HCT116 (cell line): ENCODE data around the gene AMOTL1. TPM values are rescaled to one million over a fixed set of nuclear protein-coding genes. Genes with fewer than 3 reads are reported as not detected.

Source experiments
- ATAC-seq: fragments of 200-7000 bp; cut with Tn5 transposase; 2 replicates; pipeline ENCODE4 v1.9.1; 2020; ENCODE audit warnings: mild to moderate bottlenecking, moderate library complexity
- BruUV-seq: library from RNA; stranded (reverse); fragments of 400-500 nt; replicated peaks from 2 replicates; lab custom pipeline; 2021; lab: Mats Ljungman, UMichigan
- CTCF ChIA-PET: fragments of 300-600 bp; sonication (Branson Sonifier 250); formaldehyde crosslinking; loops from one replicate; lab custom pipeline; 2021; ENCODE audit warnings: antibody characterized with exemption; lab: Charles Lee
- POLR2A ChIA-PET: fragments of 300-600, 350-600 bp; sonication (Branson Sonifier 250); formaldehyde crosslinking; loops from one replicate; lab custom pipeline; 2021; ENCODE audit warnings: antibody characterized with exemption; lab: Charles Lee
- RAD21 ChIA-PET, 2 experiments: fragments of 300-600 bp; sonication (Branson Sonifier 250); formaldehyde crosslinking; loops; one replicate each; lab custom pipeline; 2023; ENCODE audit warnings: low total read pairs in 2 of 2; ENCODE audit not compliant: uncharacterized antibody in 2 of 2, unreplicated experiment in 2 of 2, low non-redundant PET in 1 of 2; lab: Charles Lee
- DNase-seq: peaks from one replicate; pipeline ENCODE4 v3.0.0-alpha.2; 2010; ENCODE audit warnings: low read depth, low spot score
- H2AFZ ChIP-seq: fragments of 200-600 bp; shearing (Covaris generic), sonication (generic); 2 replicates; pipeline ENCODE4 v1.6.1; 2017; ENCODE audit warnings: low read depth, mixed run types, mixed read lengths, antibody characterized with exemption, low read length; ENCODE audit not compliant: poor library complexity, severe bottlenecking
- H3K27ac ChIP-seq: 2 replicates; pipeline ENCODE4 v1.5.1; 2012; ENCODE audit warnings: low read depth, low read length
- H3K27me3 ChIP-seq: fragments of 200-600 bp; sonication (generic); 2 replicates; pipeline ENCODE4 v1.6.1; 2016; ENCODE audit warnings: mixed run types, low read length, mixed read lengths; ENCODE audit not compliant: insufficient read depth
- H3K36me3 ChIP-seq, 2 experiments: fragments of 200-500 bp in 1 of 2; fragments of 200-600 bp in 1 of 2; sonication (Bioruptor generic) in 1 of 2; sonication (generic) in 1 of 2; 2 replicates each; pipeline versions ENCODE4 v1.5.1 to v1.6.1; 2014 to 2016; ENCODE audit warnings: low read length in 2 of 2, inconsistent platforms in 1 of 2, mixed read lengths in 1 of 2, mixed run types in 1 of 2; ENCODE audit not compliant: insufficient read depth in 2 of 2, control insufficient read depth in 1 of 2
- H3K4me1 ChIP-seq, 2 experiments: fragments of 200-600 bp in 1 of 2; sonication (generic) in 1 of 2; 2 replicates each; pipeline versions ENCODE4 v1.5.1 to v1.6.1; 2012 to 2017; ENCODE audit warnings: low read length in 2 of 2, inconsistent platforms in 1 of 2, mild to moderate bottlenecking in 1 of 2, mixed read lengths in 1 of 2, mixed run types in 1 of 2, moderate library complexity in 1 of 2; ENCODE audit not compliant: insufficient read depth in 2 of 2, control insufficient read depth in 1 of 2
- H3K4me2 ChIP-seq: fragments of 200-600 bp; sonication (generic); 2 replicates; pipeline ENCODE4 v1.6.1; 2017; ENCODE audit warnings: mixed run types, low read length, mixed read lengths
- H3K4me3 ChIP-seq, 2 experiments: fragments of 200-600 bp in 1 of 2; sonication (generic) in 1 of 2; replicated peaks in 1 of 2; 2 replicates each; pipeline ENCODE4 v1.5.1; 2011 to 2016; ENCODE audit warnings: low read length in 2 of 2, control low read depth in 1 of 2, low read depth in 1 of 2, mild to moderate bottlenecking in 1 of 2, mixed read lengths in 1 of 2, mixed run types in 1 of 2
- H3K79me2 ChIP-seq: fragments of 200-600 bp; sonication (generic); 2 replicates; pipeline ENCODE4 v1.6.1; 2017; ENCODE audit warnings: mild to moderate bottlenecking, mixed run types, low read length, moderate library complexity, mixed read lengths; ENCODE audit not compliant: insufficient read depth
- H3K9ac ChIP-seq: fragments of 200-600 bp; sonication (generic); 2 replicates; pipeline ENCODE4 v1.6.1; 2016; ENCODE audit warnings: low read length, mixed read lengths
- H3K9me2 ChIP-seq: fragments of 200-600 bp; sonication (generic), shearing (Covaris generic); 2 replicates; pipeline ENCODE4 v1.6.1; 2017; ENCODE audit warnings: mixed run types, mild to moderate bottlenecking, moderate library complexity; ENCODE audit not compliant: insufficient read depth
- H3K9me3 ChIP-seq, 2 experiments: fragments of 200-500 bp in 1 of 2; fragments of 200-600 bp in 1 of 2; sonication (Bioruptor generic) in 1 of 2; sonication (generic) in 1 of 2; 2 replicates each; pipeline ENCODE4 v1.6.1; 2014 to 2017; ENCODE audit warnings: low read length in 2 of 2, mixed read lengths in 2 of 2, inconsistent platforms in 1 of 2, low read depth in 1 of 2, mild to moderate bottlenecking in 1 of 2, mixed run types in 1 of 2, moderate library complexity in 1 of 2; ENCODE audit not compliant: control insufficient read depth in 1 of 2, insufficient read depth in 1 of 2
- H4K20me1 ChIP-seq: fragments of 200-600 bp; sonication (generic), shearing (Covaris generic); 2 replicates; pipeline ENCODE4 v1.6.1; 2017; ENCODE audit warnings: mixed run types, mild to moderate bottlenecking, moderate library complexity; ENCODE audit not compliant: insufficient read depth
- ELF1 ChIP-seq: IDR thresholded peaks from 2 replicates; pipeline ENCODE4 v1.6.1; 2012; ENCODE audit warnings: low read depth, borderline replicate concordance
- EZH2 ChIP-seq: fragments of 200-600 bp; sonication (generic); IDR thresholded peaks from 2 replicates; pipeline ENCODE4 v1.6.1; 2017; ENCODE audit warnings: antibody characterized with exemption, mixed run types
- JUND ChIP-seq: IDR thresholded peaks from 2 replicates; pipeline ENCODE4 v1.6.1; 2012
- REST ChIP-seq: IDR thresholded peaks from 2 replicates; pipeline ENCODE4 v1.6.1; 2012; ENCODE audit warnings: low read depth
- TCF7L2 ChIP-seq: IDR thresholded peaks from 2 replicates; pipeline ENCODE4 v1.7.0; 2011; ENCODE audit warnings: borderline replicate concordance, inconsistent platforms; ENCODE audit not compliant: insufficient read depth, insufficient read length; ENCODE audit errors: extremely low read depth
- ZBTB33 ChIP-seq: IDR thresholded peaks from 2 replicates; pipeline ENCODE4 v1.6.1; 2011; ENCODE audit warnings: mild to moderate bottlenecking, low read length, moderate library complexity; ENCODE audit not compliant: insufficient replicate concordance; ENCODE audit errors: extremely low read depth
- intact Hi-C: fragments of 100-400 bp; cut with micrococcal nuclease; formaldehyde crosslinking; loops from 2 replicates; pipeline ENCODE4 v1.10.0; 2022
- total RNA-seq: library from RNA; stranded (reverse); gene quantifications from one replicate; pipeline ENCODE4 v1.2.1, GENCODE V29; 2021; ENCODE audit not compliant: unreplicated experiment

AMOTL1 gene
- total RNA-seq, 1 experiment from 2014 or later: 27.6 TPM

- intact Hi-C loops: no loop called here
- Histone ChIP-seq H3K79me2 (no peaks in the 10 kb centered on the region), H3K4me2 (no peak overlapping the region; the same call in 1 of the 2 replicates), H3K9me3 (no peaks in the 10 kb centered on the region), H3K36me3 (no peaks in the 10 kb centered on the region), H3K9ac (no peak overlapping the region), H3K4me1 (peaks cover 4 to 5% of the 10 kb centered on the region in 2 experiments; a peak in 3 of 4 replicates), H2AFZ (no peak overlapping the region), H3K9me2 (no peaks in the 10 kb centered on the region), H3K27me3 (no peaks in the 10 kb centered on the region), H4K20me1 (no peaks in the 10 kb centered on the region), H3K4me3 (no peak overlapping the region), H3K27ac (no peak overlapping the region)
- POLR2A ChIA-PET: no interaction called here
- BruUV-seq: no TSS peak
- RAD21 ChIA-PET: no interaction called here
- ATAC-seq (no peak), DNase-seq (no peak)
- CTCF ChIA-PET: interaction anchor here (2.5 kb wide), 1 partner anchor 262 kb away, joined by 6 read pairs; no protein-coding TSS in a partner anchor
- TF ChIP-seq ELF1 (no peak), ZBTB33 (no peak), JUND (no peak), REST (no peak), EZH2 (no peak), TCF7L2 (no peak)
Measured at GRCh38 chr11:94885581-94885980, 117.4 kb downstream of the AMOTL1 start.
